GM23248 (cell line): ENCODE measurements around the gene ZNF470. TPM values are rescaled to one million over a fixed set of nuclear protein-coding genes. Genes with fewer than 3 reads are reported as not detected.

Experiments
- DNase-seq: peaks from one replicate; pipeline ENCODE4 v3.0.0-alpha.2; 2015
- H2AFZ ChIP-seq: fragments of 200-600 bp; sonication (generic); 2 replicates; pipeline ENCODE4 v1.6.1; 2016; ENCODE audit warnings: antibody characterized with exemption
- H3F3A ChIP-seq: fragments of 200-600 bp; sonication (generic); 2 replicates; pipeline ENCODE4 v1.6.1; 2016; ENCODE audit warnings: mild to moderate bottlenecking, antibody characterized with exemption, mixed run types; ENCODE audit not compliant: insufficient read depth
- H3K27ac ChIP-seq: fragments of 200-600 bp; sonication (generic); 2 replicates; pipeline ENCODE4 v1.5.1; 2016; ENCODE audit warnings: mild to moderate bottlenecking
- H3K27me3 ChIP-seq: fragments of 200-600 bp; sonication (generic); replicated peaks from 2 replicates; pipeline ENCODE4 v1.6.1; 2016; ENCODE audit warnings: mild to moderate bottlenecking; ENCODE audit not compliant: insufficient read depth
- H3K36me3 ChIP-seq: fragments of 200-600 bp; sonication (generic); 2 replicates; pipeline ENCODE4 v1.6.1; 2016; ENCODE audit warnings: low read depth, mild to moderate bottlenecking
- H3K4me1 ChIP-seq: fragments of 200-600 bp; sonication (generic); 2 replicates; pipeline ENCODE4 v1.6.1; 2016; ENCODE audit warnings: mild to moderate bottlenecking; ENCODE audit not compliant: insufficient read depth
- H3K4me2 ChIP-seq: fragments of 200-600 bp; sonication (generic); one replicate; pipeline ENCODE4 v1.6.1; 2016; ENCODE audit warnings: mild to moderate bottlenecking; ENCODE audit not compliant: unreplicated experiment
- H3K4me3 ChIP-seq: fragments of 200-600 bp; sonication (generic); 2 replicates; pipeline ENCODE4 v1.5.1; 2016; ENCODE audit warnings: mild to moderate bottlenecking
- H3K79me2 ChIP-seq: fragments of 200-600 bp; sonication (generic); 2 replicates; pipeline ENCODE4 v1.6.1; 2016; ENCODE audit warnings: mild to moderate bottlenecking; ENCODE audit not compliant: insufficient read depth
- H3K9ac ChIP-seq: fragments of 200-600 bp; sonication (generic); 2 replicates; pipeline ENCODE4 v1.6.1; 2016; ENCODE audit warnings: mild to moderate bottlenecking
- H3K9me2 ChIP-seq: fragments of 200-600 bp; sonication (generic); 2 replicates; pipeline ENCODE4 v1.6.1; 2016; ENCODE audit warnings: mixed run types, mild to moderate bottlenecking, moderate library complexity; ENCODE audit not compliant: insufficient read depth
- H3K9me3 ChIP-seq: fragments of 200-600 bp; sonication (generic); one replicate; pipeline ENCODE4 v1.6.1; 2017; ENCODE audit warnings: low read depth
- H4K20me1 ChIP-seq: fragments of 200-600 bp; sonication (generic); 2 replicates; pipeline ENCODE4 v1.6.0; 2016; ENCODE audit not compliant: insufficient read depth
- EZH2 ChIP-seq: fragments of 200-600 bp; sonication (generic); IDR thresholded peaks from 2 replicates; pipeline ENCODE4 v1.6.1; 2018; ENCODE audit warnings: antibody characterized with exemption, mild to moderate bottlenecking; ENCODE audit not compliant: insufficient read depth, poor library complexity, severe bottlenecking
- EZH2phosphoT487 ChIP-seq: fragments of 200-600 bp; sonication (generic); IDR thresholded peaks from 2 replicates; pipeline ENCODE4 v1.6.1; 2018; ENCODE audit warnings: antibody characterized with exemption, moderate library complexity, mild to moderate bottlenecking, low read depth; ENCODE audit not compliant: insufficient read depth
- WGBS, 2 experiments: methylation state at CpG; one replicate each; pipeline ENCODE4 v1.1.6; 2015 to 2017; ENCODE audit warnings: low lambda C conversion rate in 2 of 2, low coverage in 1 of 2; ENCODE audit errors: missing lambda C conversion rate in 2 of 2; 5-methylcytosine and 5-hydroxymethylcytosine counted together
- in situ Hi-C: fragments of 300-500 bp; cut with MboI; formaldehyde crosslinking; loops from 2 replicates; pipeline ENCODE4 v1.15.0; 2020
- polyA plus RNA-seq: library from polyadenylated mRNA; unstranded; fragments of >200 nt; fragmentation: Nextera tagmentation; extraction: Ambion mirVana; gene quantifications from 2 replicates; pipeline ENCODE4 v1.2.1, GENCODE V29; 2016
- total RNA-seq: library from RNA; depleted of rRNA; stranded (reverse); fragments of >200 nt; shearing (Covaris generic); gene quantifications from 2 replicates; pipeline ENCODE4 v1.2.3, GENCODE V29; 2014

ZNF470 gene
- total and polyA plus RNA-seq, 2 experiments from 2014 or later, result 3.5 TPM

GRCh38 chr19:56538761-56539263 is 28.5 kb upstream of the ZNF470 start, which contains the start of gene ZFP28:
Gene ZFP28, plus strand, starts transcription at chr19:56538948. Its CDS starts 71 bp downstream, at chr19:56539019.
- H3K79me2 ChIP-seq, result peaks cover 38% of the 10 kb centered on the region
- peaks cover 7% of the 10 kb centered on the region; the same call in 1 of the 2 replicates for H3K36me3 ChIP-seq
- TF ChIP-seq EZH2phosphoT487 (no peak), EZH2 (no peak)
- no peaks in the 10 kb centered on the region for H4K20me1 ChIP-seq
- H3K9me2 ChIP-seq, result no peaks in the 10 kb centered on the region
- 2% methylated on average over 35 to 56 of the region's 65 CpGs for WGBS, 2 experiments
- no peaks in the 10 kb centered on the region for H3K9me3 ChIP-seq
- H3K27me3 ChIP-seq, result no peaks in the 10 kb centered on the region
- peak within 1 kb of the TSS; percentile 85 for H3K4me3 ChIP-seq
- peak within 1 kb of the TSS; percentile 85 for H2AFZ ChIP-seq
- no peak for DNase-seq
- peak within 1 kb of the TSS; percentile 90 for H3K4me2 ChIP-seq
- 0 out of 2 replicates have a peak, but pooled peaks cover 4% of the 10 kb centered on the region for H3K4me1 ChIP-seq
- in situ Hi-C loops, result no loop called here
- H3K27ac ChIP-seq, result peak within 1 kb of the TSS; percentile 76
- no peaks in the 10 kb centered on the region for H3F3A ChIP-seq
- H3K9ac ChIP-seq, result peak within 1 kb of the TSS; percentile 77

GRCh38 chr19:56543776-56544175 is 23.5 kb upstream of the ZNF470 start:
- no peaks in the 10 kb centered on the region for H3F3A ChIP-seq
- H3K4me2 ChIP-seq, result no peak overlapping the region
- no peaks in the 10 kb centered on the region for H3K9me3 ChIP-seq
- WGBS, 2 experiments, result 75 to 80% methylated on average over 2 of the region's 2 CpGs
- no peak overlapping the region for H2AFZ ChIP-seq
- H3K27me3 ChIP-seq, result no peaks in the 10 kb centered on the region
- 0 out of 2 replicates have a peak, but pooled peaks cover 4% of the 10 kb centered on the region for H3K4me1 ChIP-seq
- no peak overlapping the region for H3K4me3 ChIP-seq
- H3K36me3 ChIP-seq, result peaks cover 34% of the 10 kb centered on the region
- in situ Hi-C loops, result no loop called here
- no peak overlapping the region for H3K9ac ChIP-seq
- DNase-seq, result no peak
- TF ChIP-seq EZH2phosphoT487, result no peak
- H3K9me2 ChIP-seq, result no peaks in the 10 kb centered on the region
- no peak overlapping the region for H3K27ac ChIP-seq
- no peaks in the 10 kb centered on the region for H4K20me1 ChIP-seq
- peaks cover 61% of the 10 kb centered on the region for H3K79me2 ChIP-seq

GRCh38 chr19:56547535-56547934 is 19.7 kb upstream of the ZNF470 start:
- Histone ChIP-seq H3K27ac (no peak overlapping the region), H3K9ac (no peak overlapping the region), H3K4me1 (no peaks in the 10 kb centered on the region), H3K4me2 (no peak overlapping the region), H3K36me3 (peaks cover 63% of the 10 kb centered on the region), H3K9me3 (peaks cover 5% of the 10 kb centered on the region), H4K20me1 (no peaks in the 10 kb centered on the region), H3K4me3 (no peak overlapping the region), H3K9me2 (no peaks in the 10 kb centered on the region), H3K79me2 (peaks cover 33% of the 10 kb centered on the region), H2AFZ (no peak overlapping the region), H3F3A (no peaks in the 10 kb centered on the region), H3K27me3 (no peaks in the 10 kb centered on the region)
- 80 to 86% methylated on average over 6 of the region's 6 CpGs for WGBS, 2 experiments
- TF ChIP-seq EZH2phosphoT487, result no peak
- TF ChIP-seq EZH2, result no peak
- DNase-seq, result no peak
- in situ Hi-C loops, result no loop called here

GRCh38 chr19:56554272-56554869 is 12.9 kb upstream of the ZNF470 start:
- Histone ChIP-seq H3K79me2 (no peaks in the 10 kb centered on the region), H3K4me2 (no peak overlapping the region), H3K9me2 (no peaks in the 10 kb centered on the region), H3K36me3 (peaks cover 83% of the 10 kb centered on the region), H3K27me3 (no peaks in the 10 kb centered on the region), H3F3A (0 out of 2 replicates have a peak, but pooled peaks cover 4% of the 10 kb centered on the region), H3K27ac (no peak overlapping the region), H3K4me3 (no peak overlapping the region), H3K9ac (no peak overlapping the region), H3K4me1 (no peaks in the 10 kb centered on the region), H3K9me3 (peaks cover 27% of the 10 kb centered on the region), H2AFZ (no peak overlapping the region), H4K20me1 (no peaks in the 10 kb centered on the region)
- WGBS, 2 experiments, result 89 to 91% methylated on average over 6 of the region's 6 CpGs
- DNase-seq, result peak; percentile 4
- TF ChIP-seq EZH2phosphoT487 (no peak), EZH2 (no peak)
- in situ Hi-C loops, result no loop called here
